ENCODE results near the gene ASB4.
A peak's percentile ranks its signal among the peaks of the same experiment; 100 is the strongest.
"Not testable (repeated sequence)": the region's sequence is repeated elsewhere in the genome, so short reads cannot be mapped to it uniquely, and the experiment has no call there.

The ASB4 gene

GRCh38 chr7:95527776-95528250 lies 42.1 kb downstream of the ASB4 start:
- DNase-seq, result no peak

DNA sequence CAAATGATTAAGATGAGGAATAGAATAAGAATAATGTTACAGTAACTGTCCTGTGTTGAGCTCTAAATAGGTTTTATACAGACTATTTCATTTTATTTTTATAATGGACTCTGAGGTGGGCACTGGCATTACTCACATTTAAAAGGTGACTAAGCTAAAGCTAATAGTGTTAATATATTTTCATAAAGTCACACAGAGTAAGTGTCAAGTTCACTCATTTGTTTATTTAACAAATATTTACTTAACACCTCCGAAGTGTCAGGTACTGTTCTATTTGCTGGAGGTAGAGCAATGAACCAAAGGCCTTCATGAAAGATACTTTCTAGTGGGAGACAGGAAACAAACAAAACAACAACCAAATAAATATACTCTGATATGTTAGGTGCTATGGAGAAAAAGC lies 44.0 kb downstream of the ASB4 start:
- no peak for DNase-seq

DNA sequence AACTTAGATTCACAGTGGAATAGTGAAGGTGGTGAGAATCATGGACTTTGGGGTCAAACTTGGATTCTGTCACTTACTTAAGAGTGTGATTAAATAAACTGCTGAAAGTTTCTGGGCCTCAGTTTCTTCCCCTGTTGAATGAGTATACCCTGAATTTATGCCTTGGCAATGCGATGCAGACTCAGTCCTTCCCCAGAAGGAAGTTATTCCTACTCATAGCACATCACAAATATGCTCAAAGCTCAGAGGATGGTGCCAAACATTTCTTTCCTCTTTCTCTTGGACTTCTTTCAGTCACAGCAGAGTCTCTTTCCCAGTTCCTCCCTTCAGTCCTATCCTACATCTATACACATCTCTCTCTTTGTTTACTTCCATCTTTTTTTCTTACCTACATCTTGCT lies 45.1 kb downstream of the ASB4 start:
- no peak for DNase-seq

DNA sequence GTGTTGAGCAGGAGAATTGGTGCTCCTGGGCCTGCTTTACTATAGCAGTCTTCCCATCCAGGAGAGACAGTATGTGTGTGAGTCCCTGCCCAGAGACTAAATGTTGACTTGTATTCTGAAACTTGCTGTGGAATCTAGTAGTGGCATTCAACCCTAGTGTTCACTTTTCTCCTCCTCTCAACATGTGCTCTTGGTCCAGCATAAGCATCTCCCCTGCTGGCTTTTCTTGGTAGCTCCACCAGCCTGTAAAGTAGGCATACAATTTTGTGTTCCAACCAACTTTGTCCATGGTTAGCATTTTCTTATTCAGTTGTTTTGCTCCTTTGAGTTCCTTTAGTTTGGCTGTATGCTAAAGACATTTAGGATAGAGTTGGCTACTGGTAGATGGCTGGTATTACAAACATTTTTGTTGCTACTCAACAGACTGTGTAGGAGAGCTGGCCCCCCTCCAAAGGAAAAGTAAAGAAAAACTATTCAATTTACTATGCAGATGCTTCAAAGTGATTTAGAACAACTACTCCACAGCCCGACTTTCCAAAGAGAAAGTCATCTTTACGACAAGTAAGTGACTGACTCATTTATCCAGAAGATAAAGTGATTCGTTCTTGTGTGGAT lies 46.0 kb downstream of the ASB4 start:
- DNase-seq, result no peak

DNA sequence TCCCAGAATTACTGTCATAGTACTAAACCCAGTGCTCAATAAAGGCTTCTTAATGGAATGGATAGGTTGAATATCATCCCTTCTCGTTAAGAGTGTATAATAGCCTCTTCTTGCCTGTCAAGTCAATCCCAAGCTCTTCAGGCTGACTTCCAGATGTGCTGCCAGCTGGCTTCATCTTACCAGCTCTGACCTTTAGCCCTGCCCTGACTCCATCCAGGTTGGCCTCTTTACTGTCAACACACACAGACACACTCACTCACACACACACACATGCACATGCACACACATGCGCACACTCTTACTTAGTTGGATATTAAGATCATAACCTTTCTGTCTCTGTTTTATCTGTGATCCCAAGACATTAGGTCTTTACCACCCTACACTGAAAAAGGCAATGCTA lies 49.1 kb downstream of the ASB4 start:
- DNase-seq, result no peak

DNA sequence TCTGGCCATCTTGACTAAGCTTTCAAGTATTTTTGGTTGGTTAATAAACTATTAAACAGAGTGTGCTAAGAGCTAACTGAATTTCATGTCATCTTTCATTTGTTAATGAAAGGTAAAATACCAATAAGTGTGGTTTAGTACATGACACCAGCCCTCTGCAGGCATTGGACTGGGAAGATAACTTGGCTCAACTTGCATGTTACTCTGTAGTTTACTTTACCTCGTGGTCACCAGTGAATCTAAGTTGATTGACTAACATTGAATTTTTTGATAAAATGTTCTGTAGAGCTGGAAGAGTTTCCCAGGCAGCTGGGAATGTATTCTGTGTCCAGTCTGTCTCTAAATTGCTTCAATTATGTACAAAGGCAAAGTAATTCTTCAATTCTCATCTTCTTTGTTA lies 49.9 kb downstream of the ASB4 start:
- no peak for DNase-seq

DNA sequence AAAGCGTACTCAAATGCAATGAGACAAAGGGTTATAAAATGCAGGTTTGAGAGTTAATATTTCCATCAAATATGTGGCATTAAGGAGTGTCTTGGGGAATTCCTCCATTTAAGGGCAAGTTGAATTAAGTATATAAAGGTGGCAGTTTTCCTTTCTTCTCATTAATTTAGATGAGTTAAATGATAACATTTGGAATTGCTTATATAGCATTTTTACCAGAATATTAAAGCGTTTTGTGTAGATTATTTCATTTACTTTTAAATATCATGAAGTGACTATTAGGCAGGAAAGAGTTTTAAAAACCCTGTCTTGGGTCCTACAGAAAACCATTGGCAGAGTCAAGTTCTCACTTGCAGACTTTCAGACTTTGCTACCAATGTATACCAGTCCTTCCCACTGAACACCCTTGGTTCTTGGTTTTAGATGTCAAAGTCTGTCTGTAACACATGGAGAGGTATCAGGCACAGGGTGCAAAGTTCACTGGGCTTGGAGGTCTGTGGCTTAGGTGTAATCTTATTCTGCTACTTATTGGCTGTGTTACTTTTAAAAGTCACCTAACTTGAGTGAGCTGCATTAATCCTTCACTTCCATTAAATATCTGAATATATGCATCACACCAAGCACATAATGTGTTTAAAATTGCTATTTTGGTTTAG lies 51.0 kb downstream of the ASB4 start:
- DNase-seq, result no peak

DNA sequence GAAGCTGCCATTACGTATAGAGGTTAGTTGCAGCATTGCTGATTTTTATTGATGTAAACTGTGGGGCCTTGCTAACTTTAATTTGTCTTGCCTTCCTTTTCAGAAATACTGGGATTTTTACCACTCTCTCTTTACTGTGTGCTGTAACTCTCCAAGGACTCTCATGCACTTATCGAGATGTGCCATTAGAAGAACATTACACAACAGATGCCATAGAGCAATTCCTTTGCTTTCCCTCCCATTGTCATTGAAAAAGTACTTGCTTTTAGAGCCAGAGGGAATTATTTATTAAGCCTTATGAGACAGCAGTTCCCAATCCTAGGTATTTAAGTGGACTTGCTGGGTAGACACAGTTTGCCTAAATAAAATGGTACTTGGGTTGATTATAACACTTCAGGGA lies 51.7 kb downstream of the ASB4 start:
- no peak for DNase-seq

DNA sequence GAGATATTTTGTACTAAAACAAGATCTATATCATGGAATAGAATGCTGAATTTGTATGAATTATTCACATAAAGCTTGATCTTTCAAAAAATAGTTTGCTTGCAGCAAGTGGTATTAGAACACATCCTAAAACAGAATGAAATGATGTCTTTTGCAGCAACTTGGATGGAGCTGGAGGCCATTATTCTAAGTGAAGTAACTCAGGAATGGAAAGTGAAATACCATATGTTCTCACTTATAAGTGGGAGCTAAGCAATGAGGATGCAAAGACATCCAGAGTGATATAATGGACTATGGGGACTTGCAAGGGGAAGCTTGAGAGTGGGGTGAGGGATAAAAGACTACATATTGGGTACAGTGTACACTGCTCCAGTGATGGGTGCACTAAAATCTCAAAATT lies 53.7 kb downstream of the ASB4 start:
- DNase-seq, result no peak

DNA sequence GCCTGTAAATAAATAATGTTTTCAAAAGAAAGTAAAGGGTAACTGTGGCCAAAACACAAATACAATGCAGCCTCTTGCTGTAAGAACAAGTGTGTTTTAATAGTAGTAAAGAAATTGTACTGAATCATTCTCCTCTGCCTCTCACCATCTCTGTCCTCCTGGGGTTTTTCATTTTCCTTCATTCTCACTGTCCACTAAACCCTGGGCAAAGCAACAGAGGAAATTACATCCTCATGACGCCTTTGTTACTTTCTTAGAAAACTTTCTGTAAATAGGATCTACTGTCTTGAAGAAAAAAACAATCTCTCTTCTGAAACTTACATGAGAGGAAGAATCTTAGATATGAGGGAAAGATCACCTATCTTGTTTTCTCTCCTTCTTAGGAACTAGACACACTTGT lies 54.6 kb downstream of the ASB4 start:
- no peak for DNase-seq

DNA sequence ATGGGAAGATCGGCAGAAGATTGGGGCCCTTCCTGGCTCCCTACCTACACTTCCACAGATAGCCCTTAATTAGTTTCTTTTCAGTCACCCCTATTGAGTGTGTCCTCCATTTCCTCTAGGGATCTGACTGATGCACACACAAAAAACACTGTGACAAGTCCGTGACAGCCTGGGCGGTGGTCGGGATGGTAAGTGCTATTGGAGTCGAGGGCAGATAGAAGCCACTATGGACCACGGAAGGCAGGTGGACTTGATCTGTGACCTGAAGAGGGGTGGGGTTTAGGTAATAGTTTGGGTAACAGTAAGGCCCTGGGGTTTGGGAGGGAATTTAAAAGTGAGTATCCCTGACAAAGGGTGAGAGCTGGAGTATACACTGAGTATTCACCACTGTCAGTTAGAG lies 57.6 kb downstream of the ASB4 start:
- DNase-seq, result no peak

DNA sequence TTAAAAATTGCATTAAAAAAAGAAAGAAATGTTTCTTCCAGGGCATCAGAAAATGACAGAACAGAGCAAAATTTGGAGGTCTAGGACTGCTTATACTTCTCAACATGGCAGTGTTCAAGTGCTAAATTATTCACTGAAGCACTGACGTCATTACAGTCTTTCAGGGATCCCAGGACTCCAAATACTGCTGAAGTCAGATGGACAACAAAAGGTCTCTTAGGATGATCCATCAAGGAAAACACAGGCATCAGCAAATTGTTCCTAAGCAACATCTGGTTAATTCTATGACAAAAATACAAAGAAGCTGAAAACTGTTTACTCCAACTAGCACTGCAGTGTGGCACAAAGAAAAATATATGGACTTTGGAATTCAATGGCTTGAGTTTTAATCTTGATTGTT lies 58.4 kb downstream of the ASB4 start:
- no peak for DNase-seq

GRCh38 chr7:95545007-95545615 lies 59.4 kb downstream of the ASB4 start:
- no peak for DNase-seq

DNA sequence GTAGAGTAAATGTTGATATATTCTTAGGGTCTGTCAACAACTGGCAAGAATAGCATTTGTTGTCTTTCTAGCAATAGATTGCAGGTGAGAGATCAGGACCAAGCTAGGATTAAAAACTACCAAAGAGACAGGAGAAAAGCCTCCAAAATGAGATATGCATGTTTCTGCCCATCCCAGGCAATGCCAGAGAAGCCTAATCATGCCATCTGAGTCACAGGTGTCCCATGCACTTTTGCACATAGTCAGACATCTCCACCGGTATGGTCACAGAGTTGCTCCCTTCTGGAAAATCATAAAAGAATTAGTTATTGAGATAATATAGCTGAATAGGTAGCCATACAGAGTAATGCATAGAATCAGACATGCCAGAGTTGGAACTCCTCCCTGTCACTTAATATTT lies 59.9 kb downstream of the ASB4 start:
- DNase-seq, result no peak

DNA sequence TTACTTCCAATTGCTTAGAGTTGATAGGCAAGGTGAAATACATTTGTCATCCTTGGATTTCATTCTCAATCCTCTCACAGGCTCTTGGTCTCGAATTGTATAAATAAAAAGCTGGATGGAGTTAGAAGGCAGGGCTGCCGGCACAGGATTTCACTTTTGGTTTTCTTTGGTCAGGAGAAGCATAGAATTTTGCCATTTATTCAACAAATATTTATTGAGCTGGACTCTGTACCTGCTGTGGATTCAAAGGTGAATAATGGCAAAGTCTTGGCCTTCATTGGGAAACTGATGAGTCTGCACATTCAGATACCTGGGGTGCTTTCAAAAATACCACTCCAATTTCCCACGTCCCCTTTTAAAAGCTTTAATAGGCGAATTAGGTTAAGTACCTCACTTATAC lies 60.9 kb downstream of the ASB4 start:
- no peak for DNase-seq

GRCh38 chr7:95547361-95548348 lies 61.9 kb downstream of the ASB4 start:
- no peak for DNase-seq

DNA sequence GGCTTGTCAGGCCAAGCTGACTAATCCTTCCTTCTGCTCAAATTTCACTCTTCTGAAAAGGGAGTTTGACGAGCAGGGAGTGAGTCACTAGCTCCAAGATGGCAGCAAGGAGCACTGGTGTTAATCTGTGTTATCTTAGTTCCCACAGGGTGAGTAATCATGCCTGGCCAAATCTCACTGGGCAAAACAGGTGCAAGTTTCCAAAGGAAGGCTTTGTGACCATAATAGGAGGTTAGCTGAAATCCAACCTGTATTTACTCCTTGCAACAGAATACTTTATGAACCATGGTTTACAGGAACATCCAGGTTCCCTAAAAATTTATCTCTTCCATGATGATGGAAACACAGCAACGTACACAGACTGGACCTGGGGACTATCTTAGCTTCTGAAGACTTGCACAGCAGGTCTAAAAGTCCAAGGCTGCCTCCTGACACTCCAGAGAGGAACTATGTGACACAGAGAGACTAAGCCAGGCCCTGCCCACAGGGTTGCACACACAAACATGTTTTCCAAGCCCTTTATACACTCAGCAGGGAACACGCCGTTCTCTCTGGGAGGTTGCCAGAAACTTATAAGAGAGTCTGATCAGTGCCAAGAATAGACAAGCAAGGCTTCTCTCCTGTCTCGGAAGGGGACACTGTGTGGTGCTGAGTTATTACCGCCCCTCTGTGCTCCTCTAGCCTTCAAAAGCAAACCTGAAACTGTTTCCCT lies 64.2 kb downstream of the ASB4 start:
- peak; percentile 81 for DNase-seq

- no peak for DNase-seq
Observed at GRCh38 chr7:95550546-95550945, 64.8 kb downstream of the ASB4 start.

DNA sequence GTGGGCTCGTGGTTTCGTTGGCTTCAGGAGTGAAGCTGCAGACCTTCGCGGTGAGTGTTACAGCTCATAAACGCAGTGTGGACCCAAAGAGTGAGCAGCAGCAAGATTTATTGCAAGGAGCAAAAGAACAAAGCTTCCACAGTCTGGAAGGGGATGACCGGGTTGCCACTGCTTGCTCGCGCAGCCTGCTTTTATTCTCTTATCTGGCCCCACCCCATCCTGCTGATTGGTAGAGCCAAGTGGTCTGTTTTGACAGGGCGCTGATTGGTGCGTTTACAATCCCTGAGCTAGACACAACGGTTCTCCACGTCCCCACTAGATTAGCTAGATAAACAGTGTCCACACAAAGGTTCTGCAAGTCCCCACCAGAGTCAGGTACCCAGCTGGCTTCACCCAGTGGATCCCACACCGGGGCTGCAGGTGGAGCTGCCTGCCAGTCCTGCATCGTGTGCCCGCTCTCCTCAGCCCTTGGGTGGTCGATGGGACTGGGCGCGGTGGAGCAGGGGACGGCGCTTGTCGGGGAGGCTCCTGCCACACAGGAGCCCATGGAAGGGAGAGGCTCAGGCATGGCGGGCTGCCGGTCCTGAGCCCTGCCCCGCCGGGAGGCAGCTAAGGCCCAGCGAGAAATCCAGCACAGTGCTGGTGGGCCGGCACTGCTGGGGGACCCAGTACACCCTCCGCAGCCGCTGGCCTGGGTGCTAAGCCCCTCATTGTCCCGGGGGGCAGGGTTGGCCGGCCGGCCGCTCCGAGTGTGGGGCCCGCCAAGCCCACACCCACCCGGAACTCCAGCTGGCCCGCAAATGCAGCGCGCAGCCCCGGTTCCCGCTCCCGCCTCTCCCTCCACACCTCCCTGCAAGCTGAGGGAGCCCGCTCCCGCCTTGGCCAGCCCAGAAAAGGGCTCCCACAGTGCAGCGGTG lies 66.5 kb downstream of the ASB4 start:
- DNase-seq, result not testable (repeated sequence)

DNA sequence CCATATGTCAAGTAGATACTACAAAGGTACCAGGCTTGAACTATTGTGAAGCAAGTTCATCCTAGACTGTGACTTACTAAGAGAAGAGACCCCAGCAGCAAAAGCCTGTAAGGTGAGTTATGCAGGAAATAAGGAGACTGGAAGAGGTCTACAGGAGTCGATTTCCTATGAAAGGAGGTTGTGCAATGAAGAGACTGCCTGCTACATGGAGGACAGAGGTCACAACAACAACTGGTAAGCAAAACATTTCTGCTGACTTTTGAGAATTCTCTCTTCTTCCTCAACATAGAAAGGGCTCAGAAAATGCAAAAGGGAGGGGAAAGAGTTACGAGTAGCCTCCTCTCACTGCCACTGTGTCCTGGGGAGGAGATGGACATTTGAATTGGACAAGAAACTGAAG lies 68.2 kb downstream of the ASB4 start:
- DNase-seq, result no peak

GRCh38 chr7:95556777-95557176 lies 71.0 kb downstream of the ASB4 start:
- no peak for DNase-seq

- no peak for DNase-seq
Observed at GRCh38 chr7:95558864-95559263, 73.1 kb downstream of the ASB4 start.
